Measurements from ENCODE around the gene ROBO1. TPM values are rescaled to one million over a fixed set of nuclear protein-coding genes. Genes with fewer than 3 reads are reported as not detected.

The ROBO1 gene
- total RNA-seq, 1 donor from 2014 or later, result 3.1 TPM

DNA sequence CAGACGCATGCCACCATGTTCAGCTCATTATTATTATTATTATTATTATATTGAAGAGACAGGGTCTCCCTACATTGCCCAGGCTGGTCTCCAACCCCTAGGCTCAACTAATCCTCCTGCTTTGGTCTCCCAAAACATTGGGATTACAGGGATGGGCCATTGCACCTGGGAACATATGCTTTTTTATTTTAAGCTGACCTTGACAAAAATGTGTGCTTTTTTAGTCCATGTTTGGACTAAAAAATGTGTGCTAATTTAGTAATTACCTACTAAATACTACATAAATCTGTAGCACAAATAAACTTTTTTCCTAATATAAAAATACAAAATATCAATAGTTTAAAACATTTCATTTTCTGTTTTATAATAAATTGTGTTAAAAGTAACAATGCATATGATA, 693.2 kb downstream of the ROBO1 start:
- ChIA-PET POLR2A (no interaction called here), CTCF (no interaction called here)
- intact Hi-C loops (cut with micrococcal nuclease), result no loop called here
- no peaks in the 10 kb centered on the region for H3K27me3 Mint-ChIP-seq
- ATAC-seq (ENCODE audit: low read depth) (no peak), DNase-seq (no peak)
- H3K36me3 Mint-ChIP-seq (ENCODE audit: low read depth), result no peaks in the 10 kb centered on the region
- no peaks in the 10 kb centered on the region for H3K4me1 Mint-ChIP-seq
- H3K27ac Mint-ChIP-seq, result no peak overlapping the region
- H3K4me3 Mint-ChIP-seq, result no peak overlapping the region
- H3K9me3 Mint-ChIP-seq, result no peaks in the 10 kb centered on the region
- no peak for TF ChIP-seq CTCF (IDR thresholded peaks at IDR 0.05)

DNA sequence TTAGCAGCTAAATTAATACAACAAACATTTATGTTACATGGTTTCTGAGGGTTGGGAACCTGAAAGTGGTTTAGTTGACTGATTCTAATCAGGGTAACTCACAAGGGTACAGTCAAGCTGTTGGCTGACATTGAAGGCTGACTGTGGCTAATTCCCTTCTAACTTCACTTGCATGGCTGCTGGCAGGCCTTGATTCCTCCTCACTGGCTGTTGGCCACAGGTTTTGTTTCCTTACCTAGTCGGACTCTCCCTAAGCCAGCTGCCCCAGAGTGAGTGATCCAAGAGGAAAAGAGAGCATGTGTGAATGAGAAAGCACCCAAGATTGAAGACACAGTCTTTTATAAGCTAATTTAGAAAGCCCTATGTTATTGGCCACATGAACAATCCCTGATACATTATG, 700.1 kb downstream of the ROBO1 start:
- Mint-ChIP-seq H3K4me1 (no peaks in the 10 kb centered on the region), H3K27ac (no peak overlapping the region), H3K36me3 (ENCODE audit: low read depth) (no peaks in the 10 kb centered on the region), H3K9me3 (peaks cover 10% of the 10 kb centered on the region), H3K4me3 (no peak overlapping the region), H3K27me3 (no peaks in the 10 kb centered on the region)
- intact Hi-C loops (cut with micrococcal nuclease), result no loop called here
- no peak for DNase-seq
- ATAC-seq (ENCODE audit: low read depth), result no peak
- ChIA-PET CTCF (no interaction called here), POLR2A (no interaction called here)
- TF ChIP-seq CTCF (IDR thresholded peaks at IDR 0.05), result no peak

DNA sequence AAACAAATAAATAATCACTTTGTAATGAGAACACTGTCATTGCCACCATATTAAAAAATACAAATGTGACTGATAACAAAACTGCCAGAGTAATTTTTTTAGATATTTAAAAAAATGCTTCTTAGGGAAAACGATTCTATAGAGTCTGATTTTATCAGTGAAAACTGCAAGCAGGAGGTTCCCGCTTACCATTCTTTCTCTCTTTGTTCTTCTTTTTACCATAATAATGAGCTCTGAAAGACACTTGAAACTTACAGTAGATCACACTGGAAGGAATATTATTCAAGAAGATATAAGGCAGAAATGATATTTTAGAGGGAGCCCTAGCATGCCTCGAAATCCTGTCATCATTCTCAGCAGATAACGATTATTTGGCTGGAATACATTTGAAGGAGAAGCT, 701.3 kb downstream of the ROBO1 start:
- Mint-ChIP-seq H3K27me3 (no peaks in the 10 kb centered on the region), H3K9me3 (peaks cover 10% of the 10 kb centered on the region), H3K4me3 (no peak overlapping the region), H3K4me1 (no peaks in the 10 kb centered on the region), H3K36me3 (ENCODE audit: low read depth) (no peaks in the 10 kb centered on the region), H3K27ac (no peak overlapping the region)
- TF ChIP-seq CTCF (IDR thresholded peaks at IDR 0.05), result no peak
- CTCF ChIA-PET, result no interaction called here
- POLR2A ChIA-PET, result no interaction called here
- no peak for DNase-seq
- no peak for ATAC-seq (ENCODE audit: low read depth)
- intact Hi-C loops (cut with micrococcal nuclease), result no loop called here

DNA sequence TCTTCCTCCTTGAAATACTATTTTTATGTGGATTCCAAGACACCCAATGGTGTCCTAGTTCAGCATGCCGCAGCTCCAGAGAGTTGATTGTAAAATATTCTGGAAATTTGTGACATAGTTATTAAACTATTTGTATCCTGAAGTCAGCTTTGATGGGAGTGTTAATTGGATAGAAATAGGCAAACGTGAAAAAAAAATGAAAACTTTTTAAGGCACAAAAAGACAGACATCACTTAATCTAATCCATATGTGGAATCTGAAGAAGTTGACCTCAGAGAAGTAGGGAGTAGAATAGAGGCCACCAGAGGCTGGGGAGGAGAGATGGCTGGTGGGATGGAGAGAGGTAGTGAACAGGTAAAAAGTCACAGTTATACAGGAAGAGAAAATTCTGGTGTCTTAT, 704.2 kb downstream of the ROBO1 start:
- no peaks in the 10 kb centered on the region for H3K4me1 Mint-ChIP-seq
- ChIA-PET POLR2A (no interaction called here), CTCF (no interaction called here)
- peaks cover 14% of the 10 kb centered on the region for H3K9me3 Mint-ChIP-seq
- intact Hi-C loops (cut with micrococcal nuclease), result no loop called here
- H3K27ac Mint-ChIP-seq, result no peak overlapping the region
- DNase-seq, result no peak
- no peaks in the 10 kb centered on the region for H3K27me3 Mint-ChIP-seq
- no peak overlapping the region for H3K4me3 Mint-ChIP-seq
- no peaks in the 10 kb centered on the region for H3K36me3 Mint-ChIP-seq (ENCODE audit: low read depth)
- no peak for TF ChIP-seq CTCF (IDR thresholded peaks at IDR 0.05)
- no peak for ATAC-seq (ENCODE audit: low read depth)

GRCh38 chr3:79057756-79058155, 710.0 kb downstream of the ROBO1 start:
- no peak for DNase-seq
- POLR2A ChIA-PET, result no interaction called here
- peaks cover 17% of the 10 kb centered on the region for H3K9me3 Mint-ChIP-seq
- H3K4me1 Mint-ChIP-seq, result no peaks in the 10 kb centered on the region
- no peak overlapping the region for H3K27ac Mint-ChIP-seq
- no peak for ATAC-seq (ENCODE audit: low read depth)
- no peaks in the 10 kb centered on the region for H3K27me3 Mint-ChIP-seq
- no peak for TF ChIP-seq CTCF (IDR thresholded peaks at IDR 0.05)
- no peaks in the 10 kb centered on the region for H3K36me3 Mint-ChIP-seq (ENCODE audit: low read depth)
- intact Hi-C loops (cut with micrococcal nuclease), result no loop called here
- no peak overlapping the region for H3K4me3 Mint-ChIP-seq
- CTCF ChIA-PET, result no interaction called here

Data from activated B cell treated with CpG ODN at 0.5 μM for 24 hours (primary cell).